Sigmoid colon (tissue), 7 donors: ENCODE data around the gene TMEFF2. TPM values are rescaled to one million over a fixed set of nuclear protein-coding genes. Genes with fewer than 3 reads are reported as not detected.

ENCODE experiments used
- DNase-seq: peaks from one replicate; pipeline ENCODE4 v3.0.0-alpha.2; 2019
- H3K27ac ChIP-seq, 4 donors: fragments of 200-600 bp; sonication (generic); one replicate each; pipeline ENCODE4 v1.5.1; 2016 to 2019; ENCODE audit warnings: mild to moderate bottlenecking in 1 of 4
- H3K27me3 ChIP-seq, 3 donors: fragments of 200-600 bp; sonication (generic); one replicate each; pipeline ENCODE4 v1.5.1; 2019; ENCODE audit warnings: mild to moderate bottlenecking in 1 of 3
- H3K36me3 ChIP-seq, 4 donors: fragments of 200-600 bp; sonication (generic); one replicate each; pipeline ENCODE4 v1.5.1; 2016 to 2019
- H3K4me1 ChIP-seq, 4 donors: fragments of 200-600 bp; sonication (generic); one replicate each; pipeline ENCODE4 v1.5.1; 2017 to 2019
- H3K4me3 ChIP-seq, 4 donors: fragments of 200-600 bp; sonication (generic); one replicate each; pipeline ENCODE4 v1.5.1; 2017 to 2019; ENCODE audit warnings: mild to moderate bottlenecking in 2 of 4, moderate library complexity in 1 of 4
- H3K9me3 ChIP-seq, 4 donors: fragments of 200-600 bp in 3 of 4; sonication (generic) in 3 of 4; one replicate each; pipeline versions ENCODE4 v1.5.1 to v1.6.1; 2013 to 2019
- EP300 ChIP-seq, 4 donors: sonication (generic); formaldehyde crosslinking; IDR thresholded peaks; one replicate each; pipeline ENCODE4 v1.6.1; 2017; ENCODE audit warnings: antibody characterized with exemption in 4 of 4
- POLR2A ChIP-seq, 2 donors: fragments of 450-650 bp; IDR thresholded peaks; one replicate each; pipeline ENCODE4 v1.6.1; 2016; ENCODE audit warnings: antibody characterized with exemption in 2 of 2, mild to moderate bottlenecking in 2 of 2, moderate library complexity in 2 of 2
- POLR2AphosphoS5 ChIP-seq, 4 donors: sonication (generic); formaldehyde crosslinking; IDR thresholded peaks; one replicate each; pipeline ENCODE4 v1.6.1; 2017; ENCODE audit warnings: antibody characterized with exemption in 4 of 4
- WGBS, 2 donors: extraction: QIAGEN DNeasy Blood & Tissue Kit; methylation state at CpG; one replicate each; pipeline ENCODE4 v1.1.7; 2013; 5-methylcytosine and 5-hydroxymethylcytosine counted together
- intact Hi-C: fragments of 100-400 bp; cut with DNase I; formaldehyde crosslinking; loops from one replicate; pipeline ENCODE4 v1.15.1; 2023
- polyA plus RNA-seq, 3 donors: library from polyadenylated mRNA; stranded (reverse); fragments of 200-250 nt; gene quantifications; one replicate each; pipeline ENCODE4 v1.2.3, GENCODE V29; 2013
- total RNA-seq, 4 donors: library from RNA; depleted of rRNA; stranded (reverse); fragments of >200 nt; gene quantifications; one replicate each; pipeline ENCODE4 v1.1.0, GENCODE V29; 2016
- TF ChIP-seq, protein P1 (sequence below), 4 experiments: fragments of 450-650 bp in 3 of 4; fragments of 200-600 bp in 1 of 4; IDR thresholded peaks; one replicate each; pipeline ENCODE4 v1.5.1; 2016 to 2019; ENCODE audit warnings: antibody characterized with exemption in 4 of 4, mild to moderate bottlenecking in 3 of 4, moderate library complexity in 2 of 4
- donor health status: healthy with polysubstance abuse.
- donor health status: Bipolar disorder and iron deficiency.
- donor health status: healthy.

TMEFF2 gene
- total and polyA plus RNA-seq, 7 donors, result 0.16 to 1.4 (median 0.32) TPM; not detected in 1

- Histone ChIP-seq H3K36me3 (no peaks in the 10 kb centered on the region), H3K27me3 (no peaks in the 10 kb centered on the region), H3K9me3 (no peaks in the 10 kb centered on the region), H3K27ac (no peak overlapping the region), H3K4me3 (no peak overlapping the region), H3K4me1 (peaks cover 0 to 3% (median under 1%) of the 10 kb centered on the region in 4 donors)
- intact Hi-C loops, result no loop called here
- no peak for DNase-seq
- no peak for TF ChIP-seq POLR2AphosphoS5 (IDR thresholded peaks at IDR 0.05)
- TF ChIP-seq EP300 (IDR thresholded peaks at IDR 0.05), result no peak
- TF ChIP-seq, protein P1, sequence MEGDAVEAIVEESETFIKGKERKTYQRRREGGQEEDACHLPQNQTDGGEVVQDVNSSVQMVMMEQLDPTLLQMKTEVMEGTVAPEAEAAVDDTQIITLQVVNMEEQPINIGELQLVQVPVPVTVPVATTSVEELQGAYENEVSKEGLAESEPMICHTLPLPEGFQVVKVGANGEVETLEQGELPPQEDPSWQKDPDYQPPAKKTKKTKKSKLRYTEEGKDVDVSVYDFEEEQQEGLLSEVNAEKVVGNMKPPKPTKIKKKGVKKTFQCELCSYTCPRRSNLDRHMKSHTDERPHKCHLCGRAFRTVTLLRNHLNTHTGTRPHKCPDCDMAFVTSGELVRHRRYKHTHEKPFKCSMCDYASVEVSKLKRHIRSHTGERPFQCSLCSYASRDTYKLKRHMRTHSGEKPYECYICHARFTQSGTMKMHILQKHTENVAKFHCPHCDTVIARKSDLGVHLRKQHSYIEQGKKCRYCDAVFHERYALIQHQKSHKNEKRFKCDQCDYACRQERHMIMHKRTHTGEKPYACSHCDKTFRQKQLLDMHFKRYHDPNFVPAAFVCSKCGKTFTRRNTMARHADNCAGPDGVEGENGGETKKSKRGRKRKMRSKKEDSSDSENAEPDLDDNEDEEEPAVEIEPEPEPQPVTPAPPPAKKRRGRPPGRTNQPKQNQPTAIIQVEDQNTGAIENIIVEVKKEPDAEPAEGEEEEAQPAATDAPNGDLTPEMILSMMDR (IDR thresholded peaks at IDR 0.05), result no peak
- no peak for TF ChIP-seq POLR2A (IDR thresholded peaks at IDR 0.05)
- WGBS, 2 donors, result 51 to 72% methylated on average over 5 of the region's 5 CpGs
Measured at GRCh38 chr2:192004188-192004963, 190.4 kb downstream of the TMEFF2 start.

DNA sequence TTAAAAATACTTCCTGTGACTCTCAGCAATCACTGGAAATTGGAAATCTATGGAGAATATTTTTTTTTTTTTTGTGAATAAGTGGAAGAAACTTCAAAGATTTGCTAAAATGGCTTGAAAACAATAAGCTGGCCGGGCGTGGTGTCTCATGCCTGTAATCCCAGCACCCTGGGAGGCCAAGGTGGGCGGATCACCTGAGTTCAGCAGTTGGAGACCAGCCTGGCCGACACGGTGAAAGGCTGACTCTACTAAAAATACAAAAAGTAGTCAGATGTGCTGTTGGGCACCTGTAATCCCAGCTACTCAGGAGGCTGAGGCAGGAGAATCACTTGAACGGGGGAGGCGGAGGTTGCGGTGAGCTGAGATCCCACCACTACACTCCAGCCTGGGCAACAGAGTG lies 192.3 kb downstream of the TMEFF2 start:
- intact Hi-C loops, result no loop called here
- H3K4me3 ChIP-seq, result no peak overlapping the region
- no peaks in the 10 kb centered on the region for H3K36me3 ChIP-seq
- DNase-seq, result no peak
- H3K27ac ChIP-seq, result no peak overlapping the region
- TF ChIP-seq POLR2AphosphoS5 (IDR thresholded peaks at IDR 0.05) (no peak), POLR2A (IDR thresholded peaks at IDR 0.05) (no peak), EP300 (IDR thresholded peaks at IDR 0.05) (no peak)
- TF ChIP-seq, protein P1 (IDR thresholded peaks at IDR 0.05), result no peak
- no peaks in the 10 kb centered on the region for H3K27me3 ChIP-seq
- H3K4me1 ChIP-seq, result peaks cover 0 to 15% (median 3%) of the 10 kb centered on the region in 4 donors
- H3K9me3 ChIP-seq, result no peaks in the 10 kb centered on the region
- 94% methylated on average over 8 of the region's 8 CpGs for WGBS, 2 donors

- peaks cover 0 to 15% (median 3%) of the 10 kb centered on the region in 4 donors for H3K4me1 ChIP-seq
- H3K9me3 ChIP-seq, result no peaks in the 10 kb centered on the region
- H3K4me3 ChIP-seq, result no peak overlapping the region
- H3K27me3 ChIP-seq, result no peaks in the 10 kb centered on the region
- 88 to 99% methylated on average over 1 of the region's 1 CpG for WGBS, 2 donors
- H3K27ac ChIP-seq, result no peak overlapping the region
- intact Hi-C loops, result no loop called here
- no peak for DNase-seq
- TF ChIP-seq EP300 (IDR thresholded peaks at IDR 0.05) (no peak), POLR2AphosphoS5 (IDR thresholded peaks at IDR 0.05) (no peak), POLR2A (IDR thresholded peaks at IDR 0.05) (no peak)
- TF ChIP-seq, protein P1 (IDR thresholded peaks at IDR 0.05), result no peak
- H3K36me3 ChIP-seq, result no peaks in the 10 kb centered on the region
Measured at GRCh38 chr2:192000196-192000980, 194.3 kb downstream of the TMEFF2 start.

GRCh38 chr2:191999101-191999841 lies 195.5 kb downstream of the TMEFF2 start:
- Histone ChIP-seq H3K27ac (no peak overlapping the region), H3K9me3 (no peaks in the 10 kb centered on the region), H3K27me3 (no peaks in the 10 kb centered on the region), H3K4me1 (peaks cover 0 to 15% (median 3%) of the 10 kb centered on the region in 4 donors), H3K36me3 (no peaks in the 10 kb centered on the region), H3K4me3 (no peak overlapping the region)
- WGBS, 2 donors, result 57 to 74% methylated on average over 4 of the region's 4 CpGs
- no peak for DNase-seq
- TF ChIP-seq POLR2AphosphoS5 (IDR thresholded peaks at IDR 0.05) (no peak), EP300 (IDR thresholded peaks at IDR 0.05) (no peak), POLR2A (IDR thresholded peaks at IDR 0.05) (no peak)
- TF ChIP-seq, protein P1 (IDR thresholded peaks at IDR 0.05), result no peak
- intact Hi-C loops, result no loop called here
